ENCODE measurements around the gene SPAG6. TPM values are rescaled to one million over a fixed set of nuclear protein-coding genes. Genes with fewer than 3 reads are reported as not detected.

Gene SPAG6
- total and polyA plus RNA-seq, 9 of the 15 experiments (the other 6 are each of a cell fraction or from before 2014, with no cell fraction given) = 3.5 to 23.1 (median 11.8) TPM

- no peak for TF ChIP-seq NR0B1 (IDR thresholded peaks at IDR 0.05; ENCODE audit: partially characterized antibody)
- no peak for TF ChIP-seq GABPB2 (CRISPR knock-in tag; conservative IDR thresholded peaks at IDR 0.05)
- TF ChIP-seq HNRNPH1 (optimal IDR thresholded peaks at IDR 0.05; ENCODE audit: low read depth, low read length) = no peak
- no peak for TF ChIP-seq MXD1 (CRISPR knock-in tag; IDR thresholded peaks at IDR 0.05; ENCODE audit: borderline replicate concordance, poor library complexity, severe bottlenecking)
- no peak for TF ChIP-seq RBM15 (IDR thresholded peaks at IDR 0.05; ENCODE audit: insufficient read depth, low read length)
- TF ChIP-seq SRSF7 (optimal IDR thresholded peaks at IDR 0.05; ENCODE audit: low read depth, low read length) = no peak
- TF ChIP-seq RHOXF2B (CRISPR knock-in tag; conservative IDR thresholded peaks at IDR 0.05) = no peak
- TF ChIP-seq PHTF2 (CRISPR knock-in tag; IDR thresholded peaks at IDR 0.05) = no peak
- TF ChIP-seq NCOA4 (IDR thresholded peaks at IDR 0.05; ENCODE audit: partially characterized antibody) = no peak
- peak; percentile 76 for TF ChIP-seq TAF1 (IDR thresholded peaks at IDR 0.05; ENCODE audit: control insufficient read depth, extremely low read depth, insufficient read depth, low read length, severe bottlenecking)
- no peak for TF ChIP-seq BRF1 (IDR thresholded peaks at IDR 0.05; ENCODE audit: borderline replicate concordance, extremely low read depth, insufficient read length)
- TF ChIP-seq ZEB2 (IDR thresholded peaks at IDR 0.05) = no peak
- TF ChIP-seq ATF4 (CRISPR knock-in tag; IDR thresholded peaks at IDR 0.05) = no peak
- no peak for TF ChIP-seq SMARCE1 (IDR thresholded peaks at IDR 0.05)
- TF ChIP-seq DIDO1 (tag; IDR thresholded peaks at IDR 0.05; ENCODE audit: low read depth) = no peak
- peak; percentile 14 for TF ChIP-seq RBM25 (IDR thresholded peaks at IDR 0.05; ENCODE audit: low read depth, low read length, severe bottlenecking)
- TF ChIP-seq NR4A1 (CRISPR knock-in tag; IDR thresholded peaks at IDR 0.05) = no peak
- TF ChIP-seq NR4A1 (tag; IDR thresholded peaks at IDR 0.05) = 0 out of 2 replicates have a peak, but pooled peaks have one; percentile 37
- peak; percentile 100 for TF ChIP-seq ARID3A (IDR thresholded peaks at IDR 0.05; ENCODE audit: borderline replicate concordance, low read depth, low read length)
- no peak for TF ChIP-seq ZC3H8 (IDR thresholded peaks at IDR 0.05)
- peak; percentile 73 for TF ChIP-seq RBBP5 (IDR thresholded peaks at IDR 0.05; ENCODE audit: borderline replicate concordance, insufficient read depth, low read length, poor library complexity, severe bottlenecking)
- no peak for TF ChIP-seq ZNF717 (CRISPR knock-in tag; IDR thresholded peaks at IDR 0.05)
These were observed 4.7 kb upstream of the SPAG6 start (continued) for GRCh38 chr10:22340329-22341189.
